Common myeloid progenitor, CD34-positive (primary cell): ENCODE data around the gene CHMP4B.

Source experiments
- CTCF ChIA-PET: fragments of 350-600 bp; sonication (Branson Sonifier 250); formaldehyde crosslinking; loops from one replicate; lab custom pipeline; 2021; ENCODE audit warnings: antibody characterized with exemption; lab: Charles Lee
- POLR2A ChIA-PET: fragments of 350-600 bp; sonication (Branson Sonifier 250); formaldehyde crosslinking; loops from one replicate; lab custom pipeline; 2021; ENCODE audit warnings: antibody characterized with exemption; lab: Charles Lee
- DNase-seq, 3 donors: peaks; one replicate each; pipeline versions ENCODE4 v3.0.0 to v3.0.0-alpha.2; 2013
- H3K27ac ChIP-seq, 2 experiments: 1 replicate in 1 of 2; 2 replicates in 1 of 2; pipeline ENCODE4 v1.7.0; 2013; ENCODE audit warnings: inconsistent platforms in 2 of 2, low read length in 2 of 2, mild to moderate bottlenecking in 2 of 2, low read depth in 1 of 2, moderate library complexity in 1 of 2; ENCODE audit not compliant: severe bottlenecking in 2 of 2, insufficient read depth in 1 of 2, poor library complexity in 1 of 2
- H3K27me3 ChIP-seq, 5 experiments: replicated peaks in 2 of 5; 1 replicate in 3 of 5; 2 replicates in 2 of 5; pipeline versions ENCODE4 v1.6.1 to v1.7.0; 2013; ENCODE audit warnings: low read length in 4 of 5, mild to moderate bottlenecking in 2 of 5, moderate library complexity in 2 of 5, inconsistent platforms in 1 of 5; ENCODE audit not compliant: insufficient read depth in 5 of 5, control insufficient read depth in 4 of 5
- H3K36me3 ChIP-seq, 4 experiments: 1 replicate in 2 of 4; 2 replicates in 2 of 4; pipeline versions ENCODE4 v1.6.1 to v1.7.0; 2013; ENCODE audit warnings: low read length in 3 of 4, control low read depth in 1 of 4, mild to moderate bottlenecking in 1 of 4; ENCODE audit not compliant: control insufficient read depth in 4 of 4, insufficient read depth in 4 of 4
- H3K4me1 ChIP-seq, 4 experiments: 1 replicate in 3 of 4; 2 replicates in 1 of 4; pipeline versions ENCODE4 v1.6.1 to v1.7.1; 2013; ENCODE audit warnings: low read length in 3 of 4, mild to moderate bottlenecking in 3 of 4, control low read depth in 1 of 4, inconsistent platforms in 1 of 4, moderate library complexity in 1 of 4; ENCODE audit not compliant: control insufficient read depth in 4 of 4, insufficient read depth in 4 of 4; ENCODE audit errors: control extremely low read depth in 1 of 4
- H3K4me3 ChIP-seq, 7 experiments: 1 replicate in 4 of 7; 2 replicates in 3 of 7; pipeline versions ENCODE4 v1.5.1 to v1.7.0; 2013; ENCODE audit warnings: mild to moderate bottlenecking in 7 of 7, low read length in 6 of 7, moderate library complexity in 6 of 7, inconsistent platforms in 2 of 7, low read depth in 2 of 7, control low read depth in 1 of 7; ENCODE audit not compliant: insufficient read depth in 4 of 7, control insufficient read depth in 1 of 7; ENCODE audit errors: extremely low read depth in 1 of 7
- H3K9me3 ChIP-seq, 5 experiments: 1 replicate in 4 of 5; 2 replicates in 1 of 5; pipeline versions ENCODE4 v1.6.1 to v1.7.1; 2013; ENCODE audit warnings: low read length in 4 of 5, mild to moderate bottlenecking in 2 of 5, inconsistent platforms in 1 of 5, low read depth in 1 of 5, moderate library complexity in 1 of 5; ENCODE audit not compliant: control insufficient read depth in 4 of 5, insufficient read depth in 2 of 5; ENCODE audit errors: control extremely low read depth in 1 of 5
- WGBS: methylation state at CpG from one replicate; pipeline ENCODE4 v1.1.5; 2013; ENCODE audit not compliant: insufficient coverage; 5-methylcytosine and 5-hydroxymethylcytosine counted together

The CHMP4B gene

GRCh38 chr20:33840759-33841435, 29.7 kb downstream of the CHMP4B start:
- no peak for DNase-seq
- H3K4me1 ChIP-seq = peaks cover 10 to 41% (median 34%) of the 10 kb centered on the region in 4 experiments
- CTCF ChIA-PET = interaction anchor here (0.5 kb wide), 1 partner anchor 48 kb away, joined by 3 read pairs; no protein-coding TSS in a partner anchor
- POLR2A ChIA-PET = no interaction called here
- no peak overlapping the region for H3K27ac ChIP-seq
- no peaks in the 10 kb centered on the region for H3K27me3 ChIP-seq
- H3K9me3 ChIP-seq = no peaks in the 10 kb centered on the region
- WGBS = 100% methylated on average over 3 of the region's 4 CpGs
- no peak overlapping the region for H3K4me3 ChIP-seq
- peaks cover 0 to 3% (median under 1%) of the 10 kb centered on the region in 4 experiments for H3K36me3 ChIP-seq

- POLR2A ChIA-PET = interaction anchor here (0.7 kb wide), 1 partner anchor 11 kb away, joined by 3 read pairs; no protein-coding TSS in a partner anchor
- WGBS = 97% methylated on average over 3 of the region's 4 CpGs
These were observed 30.3 kb downstream of the CHMP4B start for GRCh38 chr20:33841436-33841799.

GRCh38 chr20:33842346-33842745, 31.2 kb downstream of the CHMP4B start:
- no peak overlapping the region for H3K4me3 ChIP-seq
- no peaks in the 10 kb centered on the region for H3K9me3 ChIP-seq
- POLR2A ChIA-PET = interaction anchor here (1.0 kb wide), 1 partner anchor 30 kb away, joined by 3 read pairs; no protein-coding TSS in a partner anchor
- DNase-seq = no peak
- H3K27ac ChIP-seq = no peak overlapping the region
- H3K4me1 ChIP-seq = peaks cover 8 to 49% (median 36%) of the 10 kb centered on the region in 4 experiments
- H3K27me3 ChIP-seq = no peaks in the 10 kb centered on the region
- H3K36me3 ChIP-seq = peaks cover 0 to 3% (median 0%) of the 10 kb centered on the region in 4 experiments
- 96% methylated on average over 3 of the region's 3 CpGs for WGBS
- CTCF ChIA-PET = interaction anchor here (1.4 kb wide), 1 partner anchor 19 kb away, joined by 4 read pairs; no protein-coding TSS in a partner anchor

More at GRCh38 chr20:33841436-33841799, 30.3 kb downstream of the CHMP4B start:
- Histone ChIP-seq H3K27me3 (no peaks in the 10 kb centered on the region), H3K4me3 (no peak overlapping the region), H3K36me3 (peaks cover 0 to 3% (median 1%) of the 10 kb centered on the region in 4 experiments), H3K4me1 (peaks cover 9 to 44% (median 36%) of the 10 kb centered on the region in 4 experiments), H3K9me3 (no peaks in the 10 kb centered on the region), H3K27ac (no peak overlapping the region)
- DNase-seq = no peak
- CTCF ChIA-PET = interaction anchor here (0.5 to 1.4 kb wide), 3 partner anchors 19 to 49 kb away, joined by 3 to 4 read pairs (median 3); no protein-coding TSS in a partner anchor

DNA sequence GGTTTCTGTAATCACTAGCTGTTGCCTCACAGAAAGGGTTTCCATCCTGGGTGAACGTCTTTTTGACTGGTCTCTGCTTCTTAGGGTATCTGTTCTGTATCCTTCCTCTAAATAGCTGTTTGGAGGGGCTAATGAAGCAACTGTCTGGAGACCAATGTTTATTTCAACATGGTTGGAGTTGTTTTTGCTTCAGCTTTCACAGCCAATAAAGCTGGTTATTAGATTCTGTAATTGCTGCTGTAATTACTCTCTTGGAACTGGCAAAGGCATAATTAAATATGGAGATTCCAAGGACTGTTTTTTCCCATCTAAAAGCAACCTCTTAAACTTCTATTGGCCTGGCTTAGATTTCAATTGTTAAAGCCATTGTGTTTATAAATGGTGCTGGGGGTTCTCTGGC, 31.9 kb downstream of the CHMP4B start:
- CTCF ChIA-PET = no interaction called here
- Histone ChIP-seq H3K36me3 (peaks cover 0 to 3% (median 0%) of the 10 kb centered on the region in 4 experiments), H3K9me3 (no peaks in the 10 kb centered on the region), H3K4me3 (no peak overlapping the region), H3K4me1 (peaks cover 8 to 43% (median 32%) of the 10 kb centered on the region in 4 experiments), H3K27me3 (no peaks in the 10 kb centered on the region), H3K27ac (no peak overlapping the region)
- POLR2A ChIA-PET = interaction anchor here (1.0 kb wide), 1 partner anchor 31 kb away, joined by 3 read pairs; no protein-coding TSS in a partner anchor
- 90% methylated on average over 1 of the region's 1 CpG for WGBS
- DNase-seq = no peak

DNA sequence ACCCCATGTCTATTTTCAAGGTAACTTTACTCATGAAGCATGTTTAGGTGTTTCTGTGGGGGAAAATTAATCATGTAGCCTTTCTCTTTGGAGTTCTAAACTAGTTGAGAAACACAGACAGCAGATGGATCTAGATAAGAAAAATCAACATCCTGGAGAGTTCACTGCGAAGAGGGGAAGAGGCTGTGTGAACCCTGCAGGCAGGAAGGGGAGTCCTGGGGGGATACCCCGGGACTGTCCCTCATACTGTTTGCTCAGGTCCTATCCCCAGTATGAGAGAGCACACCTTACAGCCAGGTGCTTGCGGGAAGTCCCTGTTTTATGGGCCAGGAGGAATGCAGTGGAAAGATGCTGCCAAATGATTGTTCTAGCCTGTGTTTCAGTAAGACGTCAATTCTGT, 32.7 kb downstream of the CHMP4B start:
- DNase-seq = peak in 2 of 3 donors; percentile 40 to 44
- Histone ChIP-seq H3K9me3 (no peaks in the 10 kb centered on the region), H3K27ac (no peak overlapping the region), H3K4me3 (no peak overlapping the region), H3K27me3 (no peaks in the 10 kb centered on the region), H3K4me1 (peaks cover 8 to 37% (median 28%) of the 10 kb centered on the region in 4 experiments), H3K36me3 (peaks cover 3 to 7% (median 5%) of the 10 kb centered on the region in 4 experiments)
- ChIA-PET CTCF (no interaction called here), POLR2A (no interaction called here)
- WGBS = 47% methylated on average over 3 of the region's 4 CpGs

GRCh38 chr20:33846291-33846935, 35.3 kb downstream of the CHMP4B start:
- H3K36me3 ChIP-seq = peaks cover 4 to 25% (median 12%) of the 10 kb centered on the region in 4 experiments
- H3K9me3 ChIP-seq = no peaks in the 10 kb centered on the region
- CTCF ChIA-PET = interaction anchor here (0.9 to 1.0 kb wide), 3 partner anchors 15 to 223 kb away, joined by 3 read pairs; no protein-coding TSS in a partner anchor
- no peaks in the 10 kb centered on the region for H3K27me3 ChIP-seq
- H3K27ac ChIP-seq = no peak overlapping the region
- H3K4me3 ChIP-seq = no peak overlapping the region
- DNase-seq = no peak
- 94% methylated on average over 6 of the region's 6 CpGs for WGBS
- POLR2A ChIA-PET = interaction anchor here (0.6 kb wide), 1 partner anchor 51 kb away, joined by 3 read pairs; no protein-coding TSS in a partner anchor
- peaks cover 8 to 34% (median 25%) of the 10 kb centered on the region in 4 experiments for H3K4me1 ChIP-seq
